GM23338 (cell line): Measurements from ENCODE around the gene SIGLEC15. TPM values are rescaled to one million over a fixed set of nuclear protein-coding genes. Genes with fewer than 3 reads are reported as not detected.

Experiments used
- ATAC-seq: fragments of 200-7000 bp; cut with Tn5 transposase; 3 replicates; pipeline ENCODE4 v1.9.1; 2020
- DNase-seq: peaks from one replicate; pipeline ENCODE4 v3.0.0-alpha.2; 2015; ENCODE audit warnings: low spot score
- H2AFZ ChIP-seq: fragments of 200-600 bp; sonication (generic); 2 replicates; pipeline ENCODE4 v1.8.0; 2016; ENCODE audit warnings: antibody characterized with exemption, mild to moderate bottlenecking, moderate library complexity
- H3F3A ChIP-seq: fragments of 200-600 bp; sonication (generic); replicated peaks from 2 replicates; pipeline ENCODE4 v1.8.0; 2017; ENCODE audit warnings: antibody characterized with exemption, mixed run types, low read depth
- H3K27ac ChIP-seq: fragments of 200-600 bp; sonication (generic); 2 replicates; pipeline ENCODE4 v1.6.1; 2016; ENCODE audit warnings: low read depth
- H3K27me3 ChIP-seq: fragments of 200-600 bp; sonication (generic); 2 replicates; pipeline ENCODE4 v1.8.0; 2016; ENCODE audit warnings: mild to moderate bottlenecking, mixed run types, moderate library complexity; ENCODE audit not compliant: insufficient read depth
- H3K36me3 ChIP-seq: fragments of 200-600 bp; sonication (generic); 2 replicates; pipeline ENCODE4 v1.8.0; 2016; ENCODE audit warnings: mild to moderate bottlenecking; ENCODE audit not compliant: insufficient read depth
- H3K4me1 ChIP-seq: fragments of 200-600 bp; sonication (generic); 2 replicates; pipeline ENCODE4 v1.8.0; 2016; ENCODE audit warnings: mild to moderate bottlenecking, moderate library complexity; ENCODE audit not compliant: insufficient read depth
- H3K4me2 ChIP-seq: fragments of 200-600 bp; sonication (generic); 2 replicates; pipeline ENCODE4 v1.7.1; 2017; ENCODE audit warnings: mixed run types
- H3K4me3 ChIP-seq: fragments of 200-600 bp; sonication (generic); 2 replicates; pipeline ENCODE4 v1.6.1; 2016; ENCODE audit warnings: mixed run types
- H3K79me2 ChIP-seq: fragments of 200-600 bp; sonication (generic); replicated peaks from 2 replicates; pipeline ENCODE4 v1.8.0; 2017; ENCODE audit warnings: mild to moderate bottlenecking; ENCODE audit not compliant: insufficient read depth
- H3K9me2 ChIP-seq: fragments of 200-600 bp; sonication (generic); 2 replicates; pipeline ENCODE4 v1.8.0; 2017; ENCODE audit not compliant: insufficient read depth
- H4K20me1 ChIP-seq: fragments of 200-600 bp; sonication (generic); replicated peaks from 2 replicates; pipeline ENCODE4 v1.8.0; 2017; ENCODE audit warnings: mild to moderate bottlenecking; ENCODE audit not compliant: insufficient read depth
- H3K27ac Mint-ChIP-seq: 2 replicates; pipeline ENCODE4 v1.8.0; 2020; ENCODE audit warnings: inconsistent platforms, mild to moderate bottlenecking, moderate library complexity, mixed read lengths
- H3K27me3 Mint-ChIP-seq: 3 replicates; pipeline ENCODE4 v1.8.0; 2022; ENCODE audit warnings: low read depth, mild to moderate bottlenecking, moderate library complexity, mixed read lengths, inconsistent platforms; ENCODE audit not compliant: insufficient read depth, poor library complexity
- H3K36me3 Mint-ChIP-seq: 3 replicates; pipeline ENCODE4 v1.8.0; 2021; ENCODE audit warnings: low read depth, mild to moderate bottlenecking, inconsistent platforms, moderate library complexity, mixed read lengths
- H3K4me1 Mint-ChIP-seq: 3 replicates; pipeline ENCODE4 v1.8.0; 2020; ENCODE audit warnings: mild to moderate bottlenecking, inconsistent platforms, mixed read lengths
- H3K4me3 Mint-ChIP-seq: 3 replicates; pipeline ENCODE4 v1.8.0; 2021; ENCODE audit warnings: moderate library complexity, mild to moderate bottlenecking, inconsistent platforms, mixed read lengths
- H3K9me3 Mint-ChIP-seq: 3 replicates; pipeline ENCODE4 v1.8.0; 2020; ENCODE audit warnings: moderate library complexity, mild to moderate bottlenecking, inconsistent platforms, mixed read lengths
- CREB1 ChIP-seq: fragments of 250-450 bp; sonication (Bioruptor Pico); IDR thresholded peaks from 2 replicates; pipeline ENCODE4 v1.5.0; 2020; ENCODE audit warnings: low read depth, mild to moderate bottlenecking, moderate library complexity
- CTCF ChIP-seq, 2 experiments: fragments of 200-600 bp in 1 of 2; sonication (generic) in 1 of 2; conservative IDR thresholded peaks; 2 replicates each; pipeline versions ENCODE4 v1.5.1 to v1.6.1; 2016 to 2017; ENCODE audit warnings: antibody characterized with exemption in 2 of 2, low read depth in 2 of 2, mild to moderate bottlenecking in 2 of 2, moderate library complexity in 1 of 2
- ETS1 ChIP-seq: IDR thresholded peaks from 2 replicates; pipeline ENCODE4 v1.6.1; 2016; ENCODE audit warnings: antibody characterized with exemption
- EZH2 ChIP-seq: fragments of 200-600 bp; sonication (generic); IDR thresholded peaks from one replicate; pipeline ENCODE4 v1.8.0; 2017; ENCODE audit warnings: antibody characterized with exemption, mild to moderate bottlenecking, low read depth; ENCODE audit not compliant: unreplicated experiment
- EZH2phosphoT487 ChIP-seq: fragments of 200-600 bp; sonication (generic); IDR thresholded peaks from one replicate; pipeline ENCODE4 v1.8.1; 2018; ENCODE audit warnings: antibody characterized with exemption; ENCODE audit not compliant: unreplicated experiment
- JUNB ChIP-seq: IDR thresholded peaks from one replicate; pipeline ENCODE4 v1.6.1; 2016; ENCODE audit warnings: antibody characterized with exemption; ENCODE audit not compliant: unreplicated experiment
- NANOG ChIP-seq: IDR thresholded peaks from 2 replicates; pipeline ENCODE4 v1.6.1; 2016; ENCODE audit warnings: antibody characterized with exemption, borderline replicate concordance
- POLR2AphosphoS5 ChIP-seq: IDR thresholded peaks from 2 replicates; pipeline ENCODE4 v1.6.1; 2016; ENCODE audit warnings: antibody characterized with exemption, low read depth
- REST ChIP-seq: IDR thresholded peaks from one replicate; pipeline ENCODE4 v1.6.1; 2018; ENCODE audit warnings: antibody characterized with exemption; ENCODE audit not compliant: unreplicated experiment
- STAT1 ChIP-seq: IDR thresholded peaks from one replicate; pipeline ENCODE4 v1.6.1; 2016; ENCODE audit warnings: antibody characterized with exemption; ENCODE audit not compliant: unreplicated experiment
- ZNF114 ChIP-seq: fragments of 250-450 bp; sonication (Bioruptor Pico); IDR thresholded peaks from 2 replicates; pipeline ENCODE4 v1.5.0; 2020; ENCODE audit warnings: mild to moderate bottlenecking, moderate library complexity
- ZNF331 ChIP-seq: fragments of 250-450 bp; sonication (Bioruptor Pico); IDR thresholded peaks from 2 replicates; pipeline ENCODE4 v1.5.0; 2020; ENCODE audit warnings: low read depth, mild to moderate bottlenecking, moderate library complexity
- polyA plus RNA-seq: library from polyadenylated mRNA; unstranded; fragments of >200 nt; fragmentation: Nextera tagmentation; extraction: Ambion mirVana; gene quantifications from 2 replicates; pipeline ENCODE4 v1.2.1, GENCODE V29; 2016
- total RNA-seq: library from RNA; depleted of rRNA; stranded (reverse); fragments of >200 nt; shearing (Covaris generic); gene quantifications from 2 replicates; pipeline ENCODE4 v1.2.3, GENCODE V29; 2014

SIGLEC15 gene
- total and polyA plus RNA-seq, 2 experiments from 2014 or later: 0.29 TPM; not detected in 1

DNA sequence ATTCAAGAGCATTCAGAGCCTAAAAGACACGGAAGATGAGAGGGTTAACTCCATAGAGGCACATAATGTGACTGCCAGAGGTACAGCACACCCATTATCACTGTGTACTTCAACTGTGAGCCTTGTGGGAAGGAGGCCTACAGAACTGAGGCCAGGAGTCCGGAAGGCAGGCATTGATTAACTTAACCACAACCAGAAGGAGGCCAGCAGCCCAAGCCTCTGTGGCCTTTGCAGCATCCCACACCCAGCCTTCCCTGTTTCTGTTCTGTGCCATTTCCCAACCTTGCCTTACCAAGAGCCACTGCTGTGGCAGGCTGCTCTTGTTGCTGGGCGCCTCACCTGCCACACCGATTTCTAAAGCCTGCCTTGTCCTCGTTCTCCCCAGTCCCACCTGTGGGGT is 27.2 kb downstream of the SIGLEC15 start (continued):
- TF ChIP-seq ETS1: no peak

DNA sequence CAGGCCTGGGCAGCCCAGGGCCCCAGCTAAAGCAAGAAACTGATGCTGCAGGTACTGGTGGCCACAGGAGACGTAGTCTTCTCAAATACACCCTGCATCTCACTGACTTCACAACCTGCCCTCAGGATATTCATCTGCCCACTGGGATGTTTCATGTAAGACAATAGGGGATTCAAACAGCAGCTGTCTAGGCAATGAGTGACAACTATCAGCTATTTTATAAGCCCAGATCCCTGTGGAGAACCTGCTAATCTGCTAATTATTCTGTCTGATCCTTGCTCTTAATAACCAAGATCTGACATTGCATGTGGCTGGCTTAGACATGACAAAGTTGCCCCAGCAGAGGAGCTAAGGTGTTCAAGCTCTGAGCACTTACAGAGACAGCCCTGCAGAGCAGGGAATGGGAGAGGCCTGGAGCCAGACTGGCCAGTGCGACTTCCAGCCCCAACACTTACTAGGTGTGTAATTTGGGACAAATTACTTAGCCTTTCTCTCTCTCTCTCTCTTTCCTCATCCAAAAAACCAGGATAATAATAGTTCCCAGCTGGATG is 28.6 kb downstream of the SIGLEC15 start:
- Mint-ChIP-seq H3K4me3 (no peak overlapping the region), H3K4me1 (peaks cover 3% of the 10 kb centered on the region; the same call in 1 of the 3 replicates), H3K9me3 (no peaks in the 10 kb centered on the region), H3K36me3 (peaks cover 20% of the 10 kb centered on the region; the same call in 2 of the 3 replicates), H3K27me3 (peaks cover 2% of the 10 kb centered on the region), H3K27ac (no peak overlapping the region)
- Histone ChIP-seq H3K9me2 (no peaks in the 10 kb centered on the region), H2AFZ (no peak overlapping the region), H3K27ac (no peak overlapping the region), H3K4me2 (no peak overlapping the region), H3K4me3 (no peak overlapping the region), H3K27me3 (no peaks in the 10 kb centered on the region), H3K4me1 (no peaks in the 10 kb centered on the region), H3K36me3 (0 out of 2 replicates have a peak, but pooled peaks cover 13% of the 10 kb centered on the region), H4K20me1 (no peaks in the 10 kb centered on the region), H3K79me2 (no peaks in the 10 kb centered on the region), H3F3A (no peaks in the 10 kb centered on the region)
- DNase-seq (no peak), ATAC-seq (peak; percentile 36; the same call in 2 of the 3 replicates)
- TF ChIP-seq EZH2 (no peak), NANOG (no peak), STAT1 (no peak), REST (no peak), POLR2AphosphoS5 (no peak), ETS1 (no peak), ZNF331 (CRISPR knock-in tag) (no peak), CTCF (conservative IDR thresholded peaks at IDR 0.05; ENCODE audit: low read depth in 2 of 2) (no peak), EZH2phosphoT487 (no peak), JUNB (no peak), ZNF114 (CRISPR knock-in tag) (no peak), CREB1 (CRISPR knock-in tag) (no peak)
